GM18505 (cell line): ENCODE measurements around the gene BOLA1.
"Not testable (repeated sequence)": the region's sequence is repeated elsewhere in the genome, so short reads cannot be mapped to it uniquely, and the experiment has no call there.

Experiments used
- ATAC-seq: cut with Tn5 transposase; IDR thresholded peaks from one replicate; pipeline ENCODE4 v1.9.1; 2021; ENCODE audit not compliant: unreplicated experiment
- POLR2A ChIP-seq: IDR thresholded peaks from 4 replicates; pipeline ENCODE4 v1.6.1; 2011; ENCODE audit warnings: borderline replicate concordance; ENCODE audit not compliant: insufficient read depth, insufficient read length; ENCODE audit errors: extremely low read depth

The BOLA1 gene

GRCh38 chr1:149929856-149930255, 30.5 kb downstream of the BOLA1 start:
- no peak for ATAC-seq
- TF ChIP-seq POLR2A: no peak

GRCh38 chr1:149931212-149931790, 31.9 kb downstream of the BOLA1 start:
- no peak for TF ChIP-seq POLR2A
- no peak for ATAC-seq

- ATAC-seq: no peak
- no peak for TF ChIP-seq POLR2A
Measured at GRCh38 chr1:149932474-149932873, 33.1 kb downstream of the BOLA1 start.

DNA sequence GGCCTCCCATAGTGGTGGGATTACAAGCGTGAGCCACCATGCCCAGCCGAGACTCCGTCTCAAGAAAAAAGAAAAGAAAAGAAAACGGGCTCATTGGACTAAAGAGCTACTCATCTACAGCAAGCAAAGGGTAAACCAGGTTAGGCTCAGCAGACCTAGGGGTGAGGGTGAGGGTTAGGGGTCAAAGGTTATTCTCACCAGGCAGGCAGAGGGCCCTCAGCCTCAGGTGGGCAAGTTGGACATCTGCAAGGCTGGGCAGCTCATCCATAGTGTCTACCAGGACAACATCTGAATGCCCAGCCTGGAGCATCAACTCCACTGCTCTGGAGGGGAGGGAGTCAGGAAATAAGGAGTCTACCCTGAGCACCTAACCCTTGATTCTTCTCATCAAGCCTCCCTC, 33.8 kb downstream of the BOLA1 start:
- no peak for ATAC-seq
- TF ChIP-seq POLR2A: no peak

DNA sequence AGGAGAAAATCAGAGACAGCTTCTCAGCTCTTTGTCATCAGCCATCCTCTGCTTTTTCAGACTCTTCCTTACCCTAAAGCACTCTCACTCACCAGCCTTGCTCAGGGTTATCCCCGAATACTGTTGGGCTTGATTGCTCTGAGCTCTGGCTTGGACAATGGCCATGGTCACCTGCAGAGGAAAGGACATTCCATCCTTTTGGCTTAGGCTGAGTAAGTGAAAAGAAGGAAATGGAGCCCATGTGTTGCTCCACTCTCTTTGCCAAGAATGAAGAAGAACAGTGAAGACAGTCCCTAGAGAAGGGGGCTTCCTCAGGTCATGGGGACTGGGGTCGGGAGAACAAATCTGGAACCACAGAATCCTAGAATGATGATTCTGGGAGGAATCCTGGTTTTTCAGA, 35.0 kb downstream of the BOLA1 start:
- ATAC-seq: no peak
- TF ChIP-seq POLR2A: no peak

DNA sequence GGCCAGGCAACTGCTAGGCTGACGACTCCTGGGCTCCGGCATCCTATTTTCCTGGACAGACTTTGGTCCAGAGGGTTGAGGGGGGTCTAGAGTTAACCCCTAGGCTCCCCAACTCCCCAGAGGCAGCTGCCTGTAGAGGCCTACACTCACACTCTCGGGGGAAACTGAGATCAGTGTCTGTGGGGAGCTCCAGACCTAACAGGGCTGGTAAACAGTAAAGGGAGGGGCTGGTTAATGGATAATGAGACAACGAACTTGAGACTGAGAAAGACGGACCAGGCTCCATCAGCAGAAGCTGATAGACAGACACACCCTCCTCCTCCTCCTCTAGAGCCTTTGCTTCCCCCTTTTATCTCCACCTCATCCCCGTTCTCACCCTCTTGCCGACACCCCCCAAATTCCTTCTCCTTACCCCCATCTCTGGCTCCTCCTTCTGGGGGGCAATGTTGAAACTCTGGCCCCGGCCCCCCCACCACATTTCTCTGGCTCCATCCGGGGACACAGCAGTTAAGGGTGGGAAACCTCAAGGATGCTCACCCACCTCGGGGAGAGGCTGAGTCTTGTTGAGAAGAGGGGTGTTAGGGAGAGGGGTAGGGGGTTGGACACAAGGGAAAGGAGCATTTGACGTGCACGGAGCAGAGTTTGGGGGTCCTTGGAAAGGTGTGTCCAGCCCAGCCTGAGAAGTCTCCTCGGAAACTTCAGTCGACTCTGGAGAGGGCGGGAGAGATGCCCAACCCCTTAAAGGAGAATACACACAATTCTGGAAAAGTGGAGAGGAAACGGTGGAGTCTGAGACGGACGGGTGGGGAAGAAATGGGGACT, 37.0 kb downstream of the BOLA1 start, which contains the start of gene MTMR11:
Gene MTMR11, minus strand, starts transcription at position 710 of the 822 bp plus-strand sequence. Its CDS starts 232 bp downstream, at position 478.
- ATAC-seq: no peak
- TF ChIP-seq POLR2A: no peak

DNA sequence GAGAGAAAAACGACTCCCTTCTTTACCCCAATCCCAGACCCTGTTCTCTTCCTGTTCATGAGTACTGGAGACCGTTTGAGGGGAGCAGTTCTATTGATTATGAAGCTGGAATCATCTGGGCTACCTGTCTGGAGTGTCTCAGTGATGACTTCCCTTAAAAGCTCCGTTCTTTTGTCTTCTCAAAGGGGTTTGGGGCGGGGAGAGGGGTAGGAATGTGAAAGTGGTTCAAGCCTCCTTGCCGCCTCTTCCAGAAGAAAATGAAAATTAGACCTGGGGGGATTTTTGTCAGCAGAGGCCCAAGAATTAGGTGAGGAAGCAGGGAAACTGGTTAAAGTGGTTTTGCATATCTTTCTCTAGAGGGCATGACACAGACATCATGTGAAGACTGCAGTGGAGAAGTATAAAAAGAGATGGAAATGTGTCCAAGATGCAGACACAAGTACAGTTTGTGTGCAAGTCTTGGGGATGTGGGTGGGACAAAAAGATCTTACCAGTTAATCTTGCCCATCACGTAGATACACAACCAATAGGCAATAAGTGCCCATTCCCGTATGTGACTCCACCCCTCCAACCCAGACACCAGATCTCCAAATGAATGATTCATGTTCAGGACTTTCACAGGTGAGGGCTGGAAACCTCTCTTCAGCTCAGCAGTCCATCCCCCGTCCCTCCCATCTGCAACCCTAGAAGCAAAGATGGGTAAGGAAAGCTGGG, 37.8 kb downstream of the BOLA1 start:
- TF ChIP-seq POLR2A: no peak
- no peak for ATAC-seq

DNA sequence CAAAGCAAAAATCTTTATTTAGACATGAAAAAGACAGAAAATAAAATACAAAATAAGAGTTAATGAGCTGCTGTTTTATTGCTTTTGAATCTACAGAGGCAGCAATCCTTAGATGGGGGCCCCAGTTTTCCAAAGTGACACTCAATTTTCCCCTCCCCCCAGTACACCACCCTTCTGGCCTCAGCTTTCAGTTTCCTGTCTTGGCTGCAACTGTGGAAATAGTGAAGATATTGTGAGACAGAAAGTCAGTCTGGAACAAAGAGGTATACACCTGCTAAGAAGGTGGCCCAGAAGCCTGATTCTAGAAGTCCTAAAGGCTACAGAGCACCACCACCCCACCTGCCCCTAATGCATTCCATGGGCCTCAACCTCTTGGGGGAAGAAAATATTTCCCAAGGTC, 38.4 kb downstream of the BOLA1 start:
- no peak for TF ChIP-seq POLR2A
- no peak for ATAC-seq

- ATAC-seq: not testable (repeated sequence)
Measured at GRCh38 chr1:149938668-149939003, 39.3 kb downstream of the BOLA1 start.

GRCh38 chr1:149940427-149940826, 41.1 kb downstream of the BOLA1 start:
- TF ChIP-seq POLR2A: no peak
- no peak for ATAC-seq

DNA sequence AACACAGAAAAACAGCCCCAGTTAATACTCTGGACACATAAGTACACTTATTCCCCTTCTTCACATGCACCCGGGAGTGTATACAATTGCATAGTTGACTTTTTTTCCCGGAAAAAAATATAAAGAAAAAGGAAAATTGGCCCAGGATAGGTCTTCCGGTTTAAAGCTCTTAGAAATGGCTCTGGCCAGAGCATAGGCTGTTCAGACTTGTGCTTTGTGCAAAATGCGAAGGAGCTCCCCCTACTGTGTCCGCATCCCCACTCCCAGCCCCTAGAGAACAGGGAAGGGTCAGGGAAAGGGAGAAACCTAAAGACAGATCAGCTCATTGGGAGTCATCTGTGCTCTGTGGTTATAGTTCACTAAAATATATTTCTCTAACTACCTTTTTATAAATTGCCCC, 42.8 kb downstream of the BOLA1 start:
- ATAC-seq: no peak
- TF ChIP-seq POLR2A: no peak

DNA sequence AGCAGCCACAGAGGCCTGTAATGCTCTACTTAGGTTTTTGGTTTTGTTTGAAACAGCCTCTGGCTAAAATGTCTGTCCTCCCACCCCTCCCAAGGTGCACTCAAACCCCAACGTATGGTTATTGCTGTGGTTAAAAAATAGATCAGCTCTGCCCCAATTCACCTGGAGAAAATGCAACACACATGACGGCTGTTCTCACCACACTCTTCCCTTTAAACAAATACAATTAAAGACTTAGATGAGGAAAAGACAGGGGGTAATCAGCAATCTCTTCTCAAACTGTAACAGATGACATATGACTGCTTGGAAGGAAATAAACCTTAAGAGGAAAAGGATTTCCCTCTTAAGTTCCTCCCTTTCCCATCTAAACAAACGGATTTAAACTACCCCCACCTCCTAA, 43.5 kb downstream of the BOLA1 start:
- no peak for TF ChIP-seq POLR2A
- no peak for ATAC-seq

DNA sequence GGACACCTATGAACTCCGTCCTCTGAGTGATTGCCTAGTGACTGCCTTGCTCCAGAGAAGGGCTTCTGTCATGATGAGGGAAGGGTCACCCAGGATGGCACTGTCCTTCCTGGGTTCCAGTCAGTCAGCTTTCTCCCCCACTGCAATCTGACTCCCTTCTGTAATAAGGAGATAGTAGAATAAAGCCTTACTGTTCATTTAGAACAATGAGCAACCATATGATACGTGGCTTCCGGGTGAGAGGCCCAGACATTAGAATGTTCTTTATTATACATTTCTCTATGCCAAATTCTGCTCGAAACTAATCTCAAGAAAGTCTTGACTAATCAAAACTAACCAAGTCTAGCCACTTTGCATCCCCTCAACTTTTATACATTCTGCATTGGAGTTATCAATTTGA, 45.8 kb downstream of the BOLA1 start:
- TF ChIP-seq POLR2A: no peak
- no peak for ATAC-seq

DNA sequence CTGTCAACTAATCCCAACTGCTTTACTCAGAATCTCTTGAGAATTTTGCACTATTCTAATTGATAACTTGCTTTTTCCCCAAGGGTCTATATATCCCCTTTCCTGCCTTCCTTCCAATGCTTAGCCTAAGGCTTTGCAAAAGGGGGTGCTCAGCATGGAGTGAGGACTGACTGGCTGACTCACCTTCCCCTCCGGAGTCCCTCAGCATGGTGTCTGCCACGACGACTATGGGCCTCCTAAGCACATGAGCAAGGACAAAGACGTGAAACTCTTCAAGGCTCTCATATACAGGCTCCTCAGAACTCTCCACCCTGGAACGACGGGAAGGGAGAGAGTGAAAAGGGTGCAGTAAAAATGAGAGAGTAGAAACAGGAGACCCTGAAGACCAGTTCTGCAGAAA, 50.5 kb downstream of the BOLA1 start:
- TF ChIP-seq POLR2A: no peak
- ATAC-seq: no peak
